ENCODE data around the gene KIAA0232. TPM values are rescaled to one million over a fixed set of nuclear protein-coding genes. Genes with fewer than 3 reads are reported as not detected.

KIAA0232 gene
- total and polyA plus RNA-seq, 9 of the 15 experiments (the other 6 are each of a cell fraction or from before 2014, with no cell fraction given): 3.5 to 17.4 (median 13.0) TPM

GRCh38 chr4:6763330-6763851 is 19.1 kb upstream of the KIAA0232 start (continued):
- no peak for TF ChIP-seq RFX7 (CRISPR knock-in tag; IDR thresholded peaks at IDR 0.05)
- peak; percentile 49 to 79 for TF ChIP-seq RAD21 (CRISPR knock-in tag; conservative IDR thresholded peaks at IDR 0.05 in 1 of 2, IDR thresholded peaks at IDR 0.05 in 1 of 2)
- no peak for TF ChIP-seq ZNF140 (CRISPR knock-in tag; IDR thresholded peaks at IDR 0.05)
- TF ChIP-seq MAFK (IDR thresholded peaks at IDR 0.05; ENCODE audit: low read length): no peak
- TF ChIP-seq BCOR (IDR thresholded peaks at IDR 0.05): peak; percentile 26; the same call in 1 of the 2 replicates
- TF ChIP-seq LEF1 (IDR thresholded peaks at IDR 0.05): 0 out of 2 replicates have a peak, but pooled peaks have one; percentile 42
- peak in 1 of 2 experiments; percentile 42 for TF ChIP-seq E2F6 (IDR thresholded peaks at IDR 0.05; ENCODE audit: borderline replicate concordance in 1 of 2, extremely low read depth in 1 of 2, insufficient read depth in 1 of 2, insufficient read length in 1 of 2, low read depth in 1 of 2, low read length in 1 of 2, poor library complexity in 1 of 2, severe bottlenecking in 1 of 2)
- TF ChIP-seq ZNF174 (CRISPR knock-in tag; IDR thresholded peaks at IDR 0.05): no peak
- TF ChIP-seq ZSCAN29 (IDR thresholded peaks at IDR 0.05): no peak
- no peak for TF ChIP-seq CBFA2T2 (conservative IDR thresholded peaks at IDR 0.05)
- peak; percentile 90 for TF ChIP-seq SPI1 (IDR thresholded peaks at IDR 0.05; ENCODE audit: borderline replicate concordance, low read depth, low read length)
- no peak for TF ChIP-seq HMG20A (CRISPR knock-in tag; conservative IDR thresholded peaks at IDR 0.05)
- no peak for TF ChIP-seq CCNT2 (IDR thresholded peaks at IDR 0.05; ENCODE audit: borderline replicate concordance, extremely low read depth, insufficient read length, low read depth, low read length)
- peak; percentile 68 for TF ChIP-seq ATF7 (IDR thresholded peaks at IDR 0.05)
- TF ChIP-seq PHF21A (IDR thresholded peaks at IDR 0.05; ENCODE audit: borderline replicate concordance, low read depth): no peak
- TF ChIP-seq RBM17 (IDR thresholded peaks at IDR 0.05; ENCODE audit: borderline replicate concordance, low read depth, low read length): no peak
- TF ChIP-seq, protein P1, sequence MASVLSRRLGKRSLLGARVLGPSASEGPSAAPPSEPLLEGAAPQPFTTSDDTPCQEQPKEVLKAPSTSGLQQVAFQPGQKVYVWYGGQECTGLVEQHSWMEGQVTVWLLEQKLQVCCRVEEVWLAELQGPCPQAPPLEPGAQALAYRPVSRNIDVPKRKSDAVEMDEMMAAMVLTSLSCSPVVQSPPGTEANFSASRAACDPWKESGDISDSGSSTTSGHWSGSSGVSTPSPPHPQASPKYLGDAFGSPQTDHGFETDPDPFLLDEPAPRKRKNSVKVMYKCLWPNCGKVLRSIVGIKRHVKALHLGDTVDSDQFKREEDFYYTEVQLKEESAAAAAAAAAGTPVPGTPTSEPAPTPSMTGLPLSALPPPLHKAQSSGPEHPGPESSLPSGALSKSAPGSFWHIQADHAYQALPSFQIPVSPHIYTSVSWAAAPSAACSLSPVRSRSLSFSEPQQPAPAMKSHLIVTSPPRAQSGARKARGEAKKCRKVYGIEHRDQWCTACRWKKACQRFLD (CRISPR knock-in tag; IDR thresholded peaks at IDR 0.05): 0 out of 2 replicates have a peak, but pooled peaks have one; percentile 19
- TF ChIP-seq EHMT2 (IDR thresholded peaks at IDR 0.05): no peak
- no peak for TF ChIP-seq CEBPG (CRISPR knock-in tag; IDR thresholded peaks at IDR 0.05)
- no peak for TF ChIP-seq CEBPG (tag; conservative IDR thresholded peaks at IDR 0.05 in 1 of 2, IDR thresholded peaks at IDR 0.05 in 1 of 2)
- TF ChIP-seq FOXP1 (CRISPR knock-in tag; IDR thresholded peaks at IDR 0.05): no peak
- no peak for TF ChIP-seq PHF8 (IDR thresholded peaks at IDR 0.05; ENCODE audit: borderline replicate concordance, low read length)
- TF ChIP-seq MED1 (CRISPR knock-in tag; IDR thresholded peaks at IDR 0.05; ENCODE audit: borderline replicate concordance): no peak
- TF ChIP-seq, protein P2, sequence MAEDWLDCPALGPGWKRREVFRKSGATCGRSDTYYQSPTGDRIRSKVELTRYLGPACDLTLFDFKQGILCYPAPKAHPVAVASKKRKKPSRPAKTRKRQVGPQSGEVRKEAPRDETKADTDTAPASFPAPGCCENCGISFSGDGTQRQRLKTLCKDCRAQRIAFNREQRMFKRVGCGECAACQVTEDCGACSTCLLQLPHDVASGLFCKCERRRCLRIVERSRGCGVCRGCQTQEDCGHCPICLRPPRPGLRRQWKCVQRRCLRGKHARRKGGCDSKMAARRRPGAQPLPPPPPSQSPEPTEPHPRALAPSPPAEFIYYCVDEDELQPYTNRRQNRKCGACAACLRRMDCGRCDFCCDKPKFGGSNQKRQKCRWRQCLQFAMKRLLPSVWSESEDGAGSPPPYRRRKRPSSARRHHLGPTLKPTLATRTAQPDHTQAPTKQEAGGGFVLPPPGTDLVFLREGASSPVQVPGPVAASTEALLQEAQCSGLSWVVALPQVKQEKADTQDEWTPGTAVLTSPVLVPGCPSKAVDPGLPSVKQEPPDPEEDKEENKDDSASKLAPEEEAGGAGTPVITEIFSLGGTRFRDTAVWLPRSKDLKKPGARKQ (CRISPR knock-in tag; IDR thresholded peaks at IDR 0.05): peak; percentile 69; the same call in 1 of the 2 replicates
- no peak for TF ChIP-seq TSC22D4 (tag; IDR thresholded peaks at IDR 0.05)
- TF ChIP-seq ZNF324 (CRISPR knock-in tag; IDR thresholded peaks at IDR 0.05): no peak

Data from K562 (cell line).